Activated CD8-positive, alpha-beta memory T cell treated with anti-CD3 and anti-CD28 coated beads, Interleukin-2, amount 10 ng/mL, durations not matched to agents 7 days and 5 days (primary cell): Measurements from ENCODE around the gene PTGES3L. TPM values are rescaled to one million over a fixed set of nuclear protein-coding genes. Genes with fewer than 3 reads are reported as not detected.

ENCODE experiments used
- ATAC-seq: fragments of 150-1000 bp; cut with Tn5 transposase; one replicate; pipeline ENCODE4 v1.10.0; 2021; ENCODE audit warnings: moderate library complexity
- CTCF ChIA-PET: fragments of 350-600 bp; sonication (Branson Sonifier 250); formaldehyde crosslinking; loops from one replicate; lab custom pipeline; 2021; ENCODE audit warnings: antibody characterized with exemption; lab: Charles Lee
- DNase-seq: peaks from one replicate; pipeline ENCODE4 v3.0.0-alpha.2; 2020
- H3K27ac Mint-ChIP-seq: one replicate; pipeline ENCODE4 v1.8.0; 2021; ENCODE audit warnings: mild to moderate bottlenecking, mixed read lengths
- H3K27me3 Mint-ChIP-seq: one replicate; pipeline ENCODE4 v1.8.0; 2021; ENCODE audit warnings: mixed read lengths
- H3K36me3 Mint-ChIP-seq: one replicate; pipeline ENCODE4 v1.8.0; 2021; ENCODE audit warnings: mild to moderate bottlenecking, mixed read lengths
- H3K4me1 Mint-ChIP-seq: one replicate; pipeline ENCODE4 v1.8.0; 2021; ENCODE audit warnings: mixed read lengths
- H3K4me3 Mint-ChIP-seq: one replicate; pipeline ENCODE4 v1.8.0; 2021; ENCODE audit warnings: mild to moderate bottlenecking, moderate library complexity, mixed read lengths
- H3K9me3 Mint-ChIP-seq: one replicate; pipeline ENCODE4 v1.8.0; 2022; ENCODE audit warnings: low read depth, mixed read lengths
- total RNA-seq, 2 experiments: library from RNA; stranded (reverse); gene quantifications; one replicate each; pipeline ENCODE4 v1.2.3, GENCODE V29; 2021

Gene PTGES3L
- total RNA-seq, 2 experiments from 2014 or later: 0.30 TPM; not detected in 1

DNA sequence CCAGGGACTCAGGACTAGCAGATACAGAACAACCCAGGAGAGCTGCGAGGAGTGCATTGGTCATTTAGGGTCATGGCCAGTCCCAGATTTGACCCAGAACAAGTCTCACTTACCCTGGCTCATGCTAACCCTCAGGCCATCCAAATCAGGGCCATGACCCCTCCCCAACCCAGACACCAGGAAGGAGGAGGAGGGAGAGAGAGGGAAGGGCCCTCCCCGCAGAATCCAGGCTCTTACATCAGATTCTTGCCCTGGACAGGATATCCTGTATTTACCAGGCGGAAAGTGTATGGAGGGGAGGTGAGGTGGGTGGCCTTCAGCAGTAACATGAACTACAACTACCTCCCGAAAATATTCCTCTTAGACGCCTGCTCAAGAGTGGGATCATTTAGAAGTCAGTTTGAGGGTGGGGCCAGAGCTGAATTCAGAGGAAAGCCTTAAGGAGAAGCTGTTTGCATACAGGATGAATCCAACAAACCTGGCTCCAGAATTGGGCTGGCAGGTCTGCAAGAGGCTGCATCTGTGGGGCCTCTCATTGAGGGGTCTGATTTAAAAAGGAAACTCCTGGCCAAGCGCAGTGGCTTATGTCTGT, 40.2 kb upstream of the PTGES3L start:
- H3K36me3 Mint-ChIP-seq: peaks cover 1% of the 10 kb centered on the region
- H3K9me3 Mint-ChIP-seq: no peaks in the 10 kb centered on the region
- H3K4me3 Mint-ChIP-seq: peak overlapping the region; percentile 22
- peaks cover 9% of the 10 kb centered on the region for H3K27me3 Mint-ChIP-seq
- H3K27ac Mint-ChIP-seq: no peak overlapping the region
- no peak for DNase-seq
- peaks cover 28% of the 10 kb centered on the region for H3K4me1 Mint-ChIP-seq
- no peak for ATAC-seq
- CTCF ChIA-PET: interaction anchor here (1.1 kb wide), 1 partner anchor 10 kb away, joined by 3 read pairs; no protein-coding TSS in a partner anchor

DNA sequence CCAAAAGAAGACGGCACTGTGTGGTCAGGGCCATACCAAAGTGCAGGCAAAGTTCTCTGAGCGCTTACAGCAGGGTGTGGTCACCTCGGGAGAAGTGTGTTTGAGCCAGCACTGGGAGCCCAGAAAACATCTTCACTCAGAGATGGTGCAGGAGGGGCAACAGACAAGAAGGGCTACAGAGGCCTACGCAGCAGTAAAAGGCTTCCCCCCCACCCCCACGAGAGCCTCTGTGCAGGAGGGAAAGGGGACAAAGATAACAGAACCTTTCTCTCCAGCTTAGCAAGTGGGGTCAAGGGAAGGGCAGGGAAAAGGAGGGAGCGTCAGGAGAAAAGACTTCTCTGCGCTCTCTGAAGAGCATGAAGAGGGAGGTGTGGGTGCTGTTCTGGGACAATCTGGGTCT, 39.5 kb upstream of the PTGES3L start:
- no peak overlapping the region for H3K4me3 Mint-ChIP-seq
- no peak overlapping the region for H3K27ac Mint-ChIP-seq

DNA sequence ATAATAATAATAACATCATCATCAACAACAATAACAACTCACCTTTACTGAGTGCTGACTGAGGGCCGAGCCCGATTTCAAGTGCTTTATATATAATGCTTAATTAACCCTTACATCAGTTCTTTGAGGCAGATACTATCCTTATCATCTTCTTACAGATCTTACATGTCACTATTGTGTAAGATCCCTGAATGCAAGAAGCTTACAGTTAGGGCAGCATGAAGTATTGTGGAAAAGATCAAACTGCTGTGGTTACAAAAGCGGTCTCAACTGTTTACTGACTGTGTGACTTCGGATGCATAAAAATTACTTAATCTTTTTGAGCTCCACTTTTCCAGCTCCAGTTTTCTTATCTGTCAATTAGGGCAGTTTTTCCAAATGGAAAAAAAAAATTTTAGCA, 39.1 kb upstream of the PTGES3L start:
- CTCF ChIA-PET: interaction anchor here (1.6 kb wide), 1 partner anchor 20 kb away, joined by 7 read pairs; the partner anchor contains the start of gene RPL27
- H3K27me3 Mint-ChIP-seq: no peaks in the 10 kb centered on the region
- H3K4me1 Mint-ChIP-seq: peaks cover 20% of the 10 kb centered on the region
- ATAC-seq (no peak), DNase-seq (no peak)
- no peaks in the 10 kb centered on the region for H3K9me3 Mint-ChIP-seq
- peaks cover 10% of the 10 kb centered on the region for H3K36me3 Mint-ChIP-seq
- H3K4me3 Mint-ChIP-seq: no peak overlapping the region
- H3K27ac Mint-ChIP-seq: no peak overlapping the region

More for the DNA sequence above, 39.5 kb upstream of the PTGES3L start:
- DNase-seq (no peak), ATAC-seq (no peak)
- Mint-ChIP-seq H3K36me3 (peaks cover 7% of the 10 kb centered on the region), H3K9me3 (no peaks in the 10 kb centered on the region), H3K4me1 (peaks cover 23% of the 10 kb centered on the region), H3K27me3 (peaks cover 4% of the 10 kb centered on the region)
- CTCF ChIA-PET: interaction anchor here (1.6 kb wide), 1 partner anchor 21 kb away, joined by 7 read pairs; the partner anchor contains the start of gene RPL27

DNA sequence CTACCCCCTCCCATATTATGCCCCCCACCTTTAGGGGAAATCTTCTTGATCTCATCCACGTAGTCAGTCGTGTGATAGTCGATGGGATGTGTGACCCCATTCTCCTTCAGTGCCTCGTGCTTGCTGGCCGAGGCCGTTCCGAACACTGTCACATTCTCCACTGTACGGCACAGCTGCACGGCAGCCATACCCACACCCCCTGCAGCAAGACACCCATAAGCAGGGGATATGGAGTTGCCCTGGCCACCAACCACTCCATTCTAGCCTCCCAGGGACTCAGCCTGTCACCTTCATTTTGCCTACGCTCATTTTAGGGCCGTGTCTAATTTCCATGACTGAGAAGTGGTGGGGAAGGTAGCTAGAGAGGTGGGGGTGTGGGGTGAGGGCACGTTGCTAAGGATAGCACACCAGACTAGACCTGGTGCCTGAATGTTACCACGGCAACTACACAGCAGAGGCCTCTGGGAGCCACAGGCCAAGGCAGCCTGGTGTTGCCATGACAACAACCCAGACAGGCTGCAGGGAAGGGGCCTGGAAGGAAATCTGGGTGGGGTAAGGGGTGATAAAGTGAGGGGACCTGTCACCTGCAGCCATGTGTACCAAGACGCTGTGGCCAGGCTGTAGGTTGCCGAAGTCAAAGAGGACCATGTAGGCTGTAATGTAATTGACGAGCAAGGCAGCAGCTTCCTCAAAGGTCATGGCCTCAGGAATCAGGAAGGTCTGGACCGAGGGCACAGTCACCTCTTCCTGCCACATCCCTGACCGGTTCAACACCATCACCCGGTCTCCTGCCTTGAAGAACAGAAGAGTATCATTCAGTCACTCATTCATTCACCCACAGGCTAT, 38.4 kb upstream of the PTGES3L start:
- Mint-ChIP-seq H3K27me3 (no peaks in the 10 kb centered on the region), H3K4me3 (no peak overlapping the region), H3K27ac (no peak overlapping the region), H3K36me3 (peaks cover 16% of the 10 kb centered on the region), H3K9me3 (no peaks in the 10 kb centered on the region), H3K4me1 (peaks cover 20% of the 10 kb centered on the region)
- CTCF ChIA-PET: interaction anchor here (1.6 kb wide), 1 partner anchor 20 kb away, joined by 7 read pairs; the partner anchor contains the start of gene RPL27
- ATAC-seq (peak; percentile 37), DNase-seq (peak; percentile 55)

DNA sequence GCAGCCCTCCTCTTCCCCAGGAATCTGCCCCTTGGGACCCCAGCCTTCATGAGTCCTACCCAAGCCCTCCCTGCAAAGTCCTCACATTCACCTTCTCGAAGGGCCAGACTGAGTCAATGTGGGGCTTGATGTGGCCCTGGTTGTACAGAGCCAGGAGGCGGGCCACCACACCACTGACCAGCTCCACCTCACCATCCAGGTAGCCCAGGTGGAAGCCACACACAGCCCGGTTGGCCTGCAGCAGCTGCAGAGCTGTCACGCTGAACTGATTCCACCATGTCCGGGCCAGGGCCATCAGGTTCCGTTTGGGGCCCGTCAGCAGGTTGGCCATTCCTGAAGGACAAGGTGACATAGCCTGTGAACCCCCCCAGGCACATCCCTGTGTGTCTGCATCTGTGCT, 36.3 kb upstream of the PTGES3L start:
- no peak for ATAC-seq
- Mint-ChIP-seq H3K27me3 (no peaks in the 10 kb centered on the region), H3K27ac (no peak overlapping the region), H3K4me1 (peaks cover 19% of the 10 kb centered on the region), H3K36me3 (peaks cover 26% of the 10 kb centered on the region), H3K4me3 (no peak overlapping the region), H3K9me3 (no peaks in the 10 kb centered on the region)
- CTCF ChIA-PET: no interaction called here
- no peak for DNase-seq

DNA sequence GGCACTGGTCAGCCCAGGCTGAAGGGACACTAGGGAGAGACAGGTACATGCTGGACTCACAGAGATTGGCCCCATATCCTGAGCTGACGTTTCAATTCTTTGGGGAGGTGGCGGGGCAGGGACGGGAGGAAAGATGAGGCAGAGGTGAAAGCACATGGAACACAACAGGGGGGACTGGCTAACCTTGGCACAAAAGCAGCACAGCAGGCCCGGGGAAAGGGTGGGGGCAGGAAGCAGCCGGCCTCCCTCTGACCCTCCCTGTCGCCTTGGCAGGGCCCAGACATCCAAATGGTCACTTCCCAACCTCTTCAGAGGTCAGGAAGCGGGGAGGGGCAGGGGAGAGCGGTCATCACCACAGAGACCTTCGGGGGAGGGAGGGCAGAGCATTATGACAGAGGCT, 35.7 kb upstream of the PTGES3L start:
- CTCF ChIA-PET: no interaction called here
- Mint-ChIP-seq H3K27ac (no peak overlapping the region), H3K27me3 (no peaks in the 10 kb centered on the region), H3K9me3 (no peaks in the 10 kb centered on the region), H3K4me3 (no peak overlapping the region), H3K4me1 (peaks cover 21% of the 10 kb centered on the region), H3K36me3 (peaks cover 30% of the 10 kb centered on the region)
- no peak for ATAC-seq
- DNase-seq: no peak

DNA sequence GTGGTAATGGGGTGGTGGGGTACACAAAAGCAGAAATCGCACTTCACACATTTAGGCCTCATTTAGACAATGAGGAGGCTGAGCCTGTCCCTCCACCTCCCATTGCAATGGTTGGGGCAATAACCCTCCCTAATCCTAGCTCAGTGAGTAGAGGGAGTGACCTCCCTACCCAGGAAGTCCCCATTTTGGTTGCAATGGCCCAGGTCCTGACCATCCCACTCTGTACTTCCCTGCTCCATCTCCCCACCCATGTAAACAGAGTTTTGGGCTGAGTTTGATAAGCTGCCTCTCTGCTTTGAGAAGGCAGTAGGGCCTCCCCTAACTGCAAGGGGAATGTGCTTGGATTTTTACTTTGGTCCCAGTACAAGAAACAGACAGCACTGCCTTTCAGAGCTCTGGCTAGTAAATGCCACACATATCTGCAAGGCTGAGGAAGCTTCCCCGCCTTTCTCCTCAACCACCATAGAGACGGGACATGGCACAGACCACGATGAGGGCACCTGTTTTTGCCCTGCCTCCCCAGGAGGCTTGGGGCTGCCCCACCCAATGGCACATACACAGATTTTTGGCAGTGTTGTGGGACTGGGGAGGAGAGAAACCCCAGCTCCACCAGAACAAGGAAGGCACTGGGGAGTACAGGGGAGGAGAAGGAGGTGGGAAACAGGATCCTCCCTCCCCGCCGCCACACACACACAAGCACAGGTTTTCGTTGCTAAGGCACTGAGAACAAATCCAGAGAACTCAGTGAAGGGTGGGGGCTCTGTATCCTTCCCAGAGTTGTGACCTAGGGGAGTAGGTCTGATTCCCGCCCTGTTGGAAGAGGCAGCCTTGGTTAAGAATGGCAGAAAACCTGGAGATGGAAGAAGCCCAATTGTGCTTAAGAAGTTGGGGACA, 35.0 kb upstream of the PTGES3L start:
- peaks cover 37% of the 10 kb centered on the region for H3K36me3 Mint-ChIP-seq
- no peaks in the 10 kb centered on the region for H3K27me3 Mint-ChIP-seq
- peaks cover 25% of the 10 kb centered on the region for H3K4me1 Mint-ChIP-seq
- no peak overlapping the region for H3K4me3 Mint-ChIP-seq
- DNase-seq (no peak), ATAC-seq (no peak)
- H3K9me3 Mint-ChIP-seq: no peaks in the 10 kb centered on the region
- H3K27ac Mint-ChIP-seq: peak overlapping the region; percentile 14
- CTCF ChIA-PET: interaction anchor here (0.7 to 1.2 kb wide), 2 partner anchors 8 to 17 kb away, joined by 3 to 4 read pairs; partner anchors contain the start of genes IFI35 and RPL27

DNA sequence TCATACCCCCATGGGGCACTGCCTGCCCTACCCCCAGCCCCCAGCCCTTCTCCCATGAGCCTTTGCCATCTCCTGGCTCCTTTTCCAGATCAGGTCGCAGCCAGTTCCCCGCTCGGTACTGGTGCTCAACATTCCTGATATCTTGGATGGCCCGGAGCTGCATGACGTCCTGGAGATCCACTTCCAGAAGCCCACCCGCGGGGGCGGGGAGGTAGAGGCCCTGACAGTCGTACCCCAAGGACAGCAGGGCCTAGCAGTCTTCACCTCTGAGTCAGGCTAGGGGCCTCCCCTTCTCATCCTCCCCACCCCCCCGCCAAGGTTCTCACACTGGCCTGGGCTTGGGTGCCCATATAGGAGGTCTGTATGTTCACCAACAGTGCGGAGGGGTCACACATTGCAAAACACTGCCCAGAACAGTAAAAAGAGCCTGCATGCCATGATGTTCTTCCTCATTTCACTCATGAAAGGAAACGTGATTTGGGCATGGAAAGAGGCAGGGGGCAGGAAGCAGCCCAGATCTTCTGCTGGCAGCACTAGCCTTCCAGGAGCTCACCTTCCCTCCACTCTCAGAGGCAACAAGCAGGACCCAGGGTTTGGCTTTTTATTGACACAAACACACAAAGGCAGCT, 34.3 kb upstream of the PTGES3L start:
- no peaks in the 10 kb centered on the region for H3K9me3 Mint-ChIP-seq
- no peak for ATAC-seq
- CTCF ChIA-PET: interaction anchor here (0.7 to 1.2 kb wide), 2 partner anchors 8 to 16 kb away, joined by 3 to 4 read pairs; partner anchors contain the start of genes IFI35 and RPL27
- peaks cover 37% of the 10 kb centered on the region for H3K36me3 Mint-ChIP-seq
- H3K4me1 Mint-ChIP-seq: peaks cover 18% of the 10 kb centered on the region
- no peak for DNase-seq
- H3K27ac Mint-ChIP-seq: no peak overlapping the region
- H3K4me3 Mint-ChIP-seq: no peak overlapping the region
- no peaks in the 10 kb centered on the region for H3K27me3 Mint-ChIP-seq

DNA sequence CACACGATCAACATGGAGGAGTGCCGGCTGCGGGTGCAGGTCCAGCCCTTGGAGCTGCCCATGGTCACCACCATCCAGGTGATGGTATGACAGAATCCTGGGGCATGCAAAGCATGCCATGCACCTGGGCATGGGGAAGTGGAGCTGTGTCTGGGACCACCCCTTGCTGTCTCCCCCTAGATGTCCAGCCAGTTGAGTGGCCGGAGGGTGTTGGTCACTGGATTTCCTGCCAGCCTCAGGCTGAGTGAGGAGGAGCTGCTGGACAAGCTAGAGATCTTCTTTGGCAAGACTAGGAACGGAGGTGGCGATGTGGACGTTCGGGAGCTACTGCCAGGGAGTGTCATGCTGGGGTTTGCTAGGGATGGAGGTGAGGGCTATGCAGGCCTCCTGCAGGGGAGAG, 33.4 kb upstream of the PTGES3L start:
- Mint-ChIP-seq H3K4me3 (no peak overlapping the region), H3K27me3 (no peaks in the 10 kb centered on the region), H3K27ac (no peak overlapping the region), H3K9me3 (no peaks in the 10 kb centered on the region), H3K4me1 (peaks cover 18% of the 10 kb centered on the region), H3K36me3 (peaks cover 40% of the 10 kb centered on the region)
- CTCF ChIA-PET: interaction anchor here (1.7 kb wide), 1 partner anchor 11 kb away, joined by 8 read pairs; the partner anchor contains the start of gene RND2
- no peak for ATAC-seq
- DNase-seq: no peak

DNA sequence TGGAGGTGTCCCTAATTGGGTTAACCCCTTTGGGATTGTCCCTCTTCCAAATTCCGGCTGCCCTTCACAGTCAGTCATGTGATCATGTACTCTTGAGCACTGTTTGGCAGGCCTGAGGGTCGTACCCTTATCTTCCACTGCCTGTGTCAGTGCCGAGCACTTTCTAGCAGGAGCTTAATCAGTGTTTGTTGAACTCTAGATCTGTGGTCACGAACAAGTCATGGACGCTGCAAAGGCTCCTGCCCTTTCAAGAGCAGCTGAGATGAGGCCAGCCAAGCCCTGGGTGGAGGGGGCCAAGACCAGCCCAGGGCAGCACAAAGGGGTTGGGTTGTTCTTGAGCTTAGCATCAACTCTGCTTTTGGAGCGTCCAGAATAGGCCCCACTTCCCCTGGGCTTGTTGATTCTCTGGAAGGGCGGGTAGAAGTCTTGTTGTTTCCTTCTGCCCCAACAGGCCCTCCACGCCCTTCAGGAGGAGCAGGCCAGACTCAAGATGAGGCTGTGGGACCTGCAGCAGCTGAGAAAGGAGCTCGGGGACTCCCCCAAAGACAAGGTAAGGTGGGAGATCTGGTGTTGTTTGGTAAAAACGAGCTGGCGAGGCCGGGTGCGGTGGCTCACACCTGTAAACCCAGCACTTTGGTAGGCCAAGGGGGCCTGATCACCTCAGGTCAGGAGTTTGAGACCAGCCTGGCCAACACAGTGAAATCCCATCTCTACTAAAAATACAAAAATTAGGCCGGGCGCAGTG, 32.0 kb upstream of the PTGES3L start:
- peak overlapping the region; percentile 17 for H3K27ac Mint-ChIP-seq
- H3K9me3 Mint-ChIP-seq: no peaks in the 10 kb centered on the region
- peaks cover 20% of the 10 kb centered on the region for H3K4me1 Mint-ChIP-seq
- H3K36me3 Mint-ChIP-seq: peaks cover 45% of the 10 kb centered on the region
- ATAC-seq (no peak), DNase-seq (no peak)
- H3K4me3 Mint-ChIP-seq: no peak overlapping the region
- H3K27me3 Mint-ChIP-seq: no peaks in the 10 kb centered on the region
- CTCF ChIA-PET: interaction anchor here (1.7 to 2.2 kb wide), 2 partner anchors 13 to 14 kb away, joined by 8 to 12 read pairs; partner anchors contain the start of genes RND2 and RPL27

DNA sequence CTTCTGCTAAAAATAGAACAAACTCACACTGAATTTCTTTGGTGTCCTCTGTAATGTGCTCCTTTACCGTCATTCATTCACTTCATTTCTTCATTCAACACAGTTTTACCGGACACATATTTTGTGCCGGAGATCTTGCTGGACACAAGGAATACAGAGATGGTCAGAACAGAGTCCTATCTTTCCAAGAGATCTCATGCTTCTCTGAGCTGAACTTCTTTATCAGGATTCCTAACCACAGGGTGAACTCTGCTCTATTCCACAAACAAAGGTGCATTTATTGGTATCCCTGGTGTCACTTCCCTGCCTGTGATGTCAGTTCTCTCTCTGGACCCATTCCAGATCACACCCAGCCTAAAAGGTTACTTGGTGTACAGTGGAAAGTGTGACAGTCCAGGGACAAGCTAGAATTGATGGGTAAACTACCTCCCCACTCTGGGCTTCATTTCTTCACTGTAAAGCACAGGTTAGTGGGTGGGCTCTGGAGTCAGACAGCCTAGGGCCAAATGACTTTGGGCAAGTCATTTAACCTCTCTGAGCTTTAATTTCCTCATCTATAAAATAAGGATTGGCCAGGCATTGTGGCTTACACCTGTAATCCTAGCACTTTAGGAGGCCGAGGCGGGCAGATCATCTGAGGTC, 30.9 kb upstream of the PTGES3L start:
- CTCF ChIA-PET: interaction anchor here (0.8 to 2.2 kb wide), 3 partner anchors 10 to 14 kb away, joined by 3 to 12 read pairs (median 6); partner anchors contain the start of gene RPL27
- no peak for ATAC-seq
- H3K4me3 Mint-ChIP-seq: no peak overlapping the region
- no peak for DNase-seq
- peak overlapping the region; percentile 9 for H3K27ac Mint-ChIP-seq
- H3K27me3 Mint-ChIP-seq: no peaks in the 10 kb centered on the region
- no peaks in the 10 kb centered on the region for H3K9me3 Mint-ChIP-seq
- peaks cover 23% of the 10 kb centered on the region for H3K4me1 Mint-ChIP-seq
- peaks cover 47% of the 10 kb centered on the region for H3K36me3 Mint-ChIP-seq
